Fibroblast of skin of right biceps (primary cell): ENCODE data around the gene COX8A.
A peak's percentile ranks its signal among the peaks of the same experiment; 100 is the strongest.

ENCODE experiments used
- DNase-seq: peaks from one replicate; pipeline ENCODE4 v3.0.0-alpha.2; 2013

COX8A gene

GRCh38 chr11:64023712-64024710 lies 49.6 kb downstream of the COX8A start:
- no peak for DNase-seq

- peak; percentile 47 for DNase-seq
These were observed 50.8 kb downstream of the COX8A start for GRCh38 chr11:64025205-64025604.
